Stimulated activated CD4-positive, alpha-beta T cell treated with anti-CD3 and anti-CD28 coated beads, Interleukin-12 subunit alpha, Interleukin-12 subunit beta, amount 100 ng/mL, for 4 hours (primary cell): ENCODE measurements around the gene GAMT.

Experiments used
- DNase-seq: peaks from one replicate; pipeline ENCODE4 v3.0.0-alpha.2; 2020

The GAMT gene

GRCh38 chr19:1417681-1418495 lies 16.5 kb upstream of the GAMT start:
- DNase-seq = no peak

- DNase-seq = no peak
Observed at GRCh38 chr19:1417145-1417544, 15.8 kb upstream of the GAMT start.

- no peak for DNase-seq
Observed at GRCh38 chr19:1416014-1416841, 14.9 kb upstream of the GAMT start.

GRCh38 chr19:1412995-1413800 lies 11.9 kb upstream of the GAMT start:
- DNase-seq = no peak

GRCh38 chr19:1412323-1412923 lies 11.1 kb upstream of the GAMT start:
- DNase-seq = no peak

- DNase-seq = no peak
Observed at GRCh38 chr19:1411255-1412191, 10.2 kb upstream of the GAMT start.

GRCh38 chr19:1410789-1411188 lies 9.4 kb upstream of the GAMT start:
- no peak for DNase-seq

GRCh38 chr19:1410136-1410786 lies 8.9 kb upstream of the GAMT start:
- DNase-seq = no peak

GRCh38 chr19:1409204-1410005 lies 8.1 kb upstream of the GAMT start:
- no peak for DNase-seq

GRCh38 chr19:1408300-1409203 lies 7.2 kb upstream of the GAMT start:
- peak; percentile 59 for DNase-seq

- DNase-seq = peak; percentile 33
Observed at GRCh38 chr19:1407528-1408299, 6.4 kb upstream of the GAMT start, which contains the start of gene DAZAP1. Gene DAZAP1, plus strand, starts transcription at chr19:1407586. Its CDS starts 188 bp downstream, at chr19:1407774.

- peak; percentile 100 for DNase-seq
Observed at GRCh38 chr19:1406774-1407527, 5.6 kb upstream of the GAMT start.

- DNase-seq = no peak
Observed at GRCh38 chr19:1402411-1403070, 1.2 kb upstream of the GAMT start.

GRCh38 chr19:1401889-1402217 lies 511 bp upstream of the GAMT start:
- DNase-seq = no peak

- DNase-seq = no peak
Observed at GRCh38 chr19:1400281-1401137, 833 bp downstream of the GAMT start.

GRCh38 chr19:1399745-1400144 lies 1.6 kb downstream of the GAMT start:
- no peak for DNase-seq
